Stomach (tissue), 9 donors: ENCODE results near the gene SELENOO. TPM values are rescaled to one million over a fixed set of nuclear protein-coding genes. Genes with fewer than 3 reads are reported as not detected.

Experiments
- DNase-seq, 2 donors: peaks; one replicate each; pipeline versions ENCODE4 v3.0.0 to v3.0.0-alpha.2; 2013 to 2019
- H3K27ac ChIP-seq, 5 donors: fragments of 200-600 bp in 4 of 5; sonication (generic) in 4 of 5; one replicate each; pipeline ENCODE4 v1.5.1; 2013 to 2019; ENCODE audit warnings: mild to moderate bottlenecking in 1 of 5, moderate library complexity in 1 of 5
- H3K27me3 ChIP-seq, 3 donors: fragments of 200-600 bp; sonication (generic); one replicate each; pipeline ENCODE4 v1.5.1; 2017 to 2019; ENCODE audit warnings: mixed run types in 1 of 3
- H3K36me3 ChIP-seq, 4 donors: fragments of 200-600 bp; sonication (generic); 1 replicate in 3 of 4; 2 replicates in 1 of 4; pipeline ENCODE4 v1.5.1; 2016 to 2019
- H3K4me1 ChIP-seq, 4 donors: fragments of 200-600 bp; sonication (generic); one replicate each; pipeline ENCODE4 v1.5.1; 2016 to 2019
- H3K4me3 ChIP-seq, 4 donors: fragments of 200-600 bp; sonication (generic) in 3 of 4; one replicate each; pipeline ENCODE4 v1.5.1; 2016 to 2019; ENCODE audit warnings: mild to moderate bottlenecking in 1 of 4
- H3K9me3 ChIP-seq, 4 donors: fragments of 200-600 bp; sonication (generic); one replicate each; pipeline ENCODE4 v1.5.1; 2016 to 2019
- CTCF ChIP-seq, 7 experiments: fragments of 450-650 bp in 4 of 7; fragments of 200-600 bp in 3 of 7; sonication (generic) in 3 of 7; IDR thresholded peaks; one replicate each; pipeline ENCODE4 v1.5.1; 2016 to 2019; ENCODE audit warnings: antibody characterized with exemption in 7 of 7, control low read depth in 2 of 7, mild to moderate bottlenecking in 1 of 7
- EP300 ChIP-seq: sonication (generic); formaldehyde crosslinking; IDR thresholded peaks from one replicate; pipeline ENCODE4 v1.6.1; 2017; ENCODE audit warnings: antibody characterized with exemption
- POLR2A ChIP-seq, 4 donors: fragments of 450-650 bp; IDR thresholded peaks; one replicate each; pipeline ENCODE4 v1.6.1; 2016; ENCODE audit warnings: antibody characterized with exemption in 4 of 4, control low read depth in 2 of 4, mild to moderate bottlenecking in 1 of 4, moderate library complexity in 1 of 4
- POLR2AphosphoS5 ChIP-seq, 3 donors: sonication (generic); formaldehyde crosslinking; IDR thresholded peaks; one replicate each; pipeline ENCODE4 v1.6.1; 2016; ENCODE audit warnings: antibody characterized with exemption in 3 of 3
- WGBS, 5 donors: extraction: QIAGEN DNeasy Blood & Tissue Kit in 3 of 5; methylation state at CpG; one replicate each; pipeline versions ENCODE4 v1.1.5 to v1.1.7; 2013 to 2018; 5-methylcytosine and 5-hydroxymethylcytosine counted together
- intact Hi-C: fragments of 100-400 bp; cut with DNase I; formaldehyde crosslinking; loops from one replicate; pipeline ENCODE4 v1.15.1; 2023; ENCODE audit warnings: low total_unique reads
- polyA plus RNA-seq, 3 donors: library from polyadenylated mRNA; stranded (reverse); fragments of 200-250 nt; gene quantifications; one replicate each; pipeline ENCODE4 v1.2.3, GENCODE V29; 2013
- total RNA-seq, 5 donors: library from RNA; depleted of rRNA; stranded (reverse); fragments of >200 nt; gene quantifications; one replicate each; pipeline versions ENCODE4 v1.1.0 to v1.2.3, GENCODE V29; 2014 to 2016
- donor health status: healthy with polysubstance abuse.
- donor health status: Bipolar disorder and iron deficiency.
- donor health status: healthy.

Gene SELENOO
- total and polyA plus RNA-seq, 8 donors = 10.1 to 185 (median 35.3) TPM

GRCh38 chr22:50225200-50225969 is 24.6 kb downstream of the SELENOO start:
- DNase-seq = peak in 1 of 2 donors; percentile 61
- Histone ChIP-seq H3K36me3 (peaks cover 78 to 100% (median 100%) of the 10 kb centered on the region in 4 donors), H3K27me3 (no peaks in the 10 kb centered on the region), H3K4me1 (no peaks in the 10 kb centered on the region), H3K27ac (no peak overlapping the region), H3K4me3 (no peak overlapping the region), H3K9me3 (no peaks in the 10 kb centered on the region)
- intact Hi-C loops = no loop called here
- WGBS, 5 donors = 78 to 88% (median 85%) methylated on average over 22 to 24 of the region's 24 CpGs
- TF ChIP-seq POLR2AphosphoS5 (IDR thresholded peaks at IDR 0.05) = no peak
- no peak for TF ChIP-seq EP300
- no peak for TF ChIP-seq CTCF (IDR thresholded peaks at IDR 0.05)
- TF ChIP-seq POLR2A (IDR thresholded peaks at IDR 0.05) = no peak

GRCh38 chr22:50226063-50226874 is 25.5 kb downstream of the SELENOO start:
- Histone ChIP-seq H3K27ac (no peak overlapping the region), H3K9me3 (no peaks in the 10 kb centered on the region), H3K4me3 (no peak overlapping the region), H3K4me1 (no peaks in the 10 kb centered on the region), H3K27me3 (no peaks in the 10 kb centered on the region), H3K36me3 (peaks cover 69 to 97% (median 96%) of the 10 kb centered on the region in 4 donors)
- WGBS, 5 donors = 90 to 93% (median 91%) methylated on average over 21 to 31 of the region's 31 CpGs
- intact Hi-C loops = no loop called here
- DNase-seq = no peak
- TF ChIP-seq CTCF (IDR thresholded peaks at IDR 0.05) = no peak
- no peak for TF ChIP-seq POLR2AphosphoS5 (IDR thresholded peaks at IDR 0.05)
- TF ChIP-seq POLR2A (IDR thresholded peaks at IDR 0.05) = no peak
- no peak for TF ChIP-seq EP300

GRCh38 chr22:50226875-50227165 is 26.0 kb downstream of the SELENOO start:
- H3K4me3 ChIP-seq = no peak overlapping the region
- TF ChIP-seq CTCF (IDR thresholded peaks at IDR 0.05) (no peak), POLR2AphosphoS5 (IDR thresholded peaks at IDR 0.05) (no peak), EP300 (no peak), POLR2A (IDR thresholded peaks at IDR 0.05) (no peak)
- H3K4me1 ChIP-seq = no peaks in the 10 kb centered on the region
- H3K27me3 ChIP-seq = no peaks in the 10 kb centered on the region
- no peak for DNase-seq
- WGBS, 5 donors = 80 to 97% (median 94%) methylated on average over 2 to 18 of the region's 18 CpGs
- peaks cover 64 to 97% (median 95%) of the 10 kb centered on the region in 4 donors for H3K36me3 ChIP-seq
- no peaks in the 10 kb centered on the region for H3K9me3 ChIP-seq
- intact Hi-C loops = no loop called here
- no peak overlapping the region for H3K27ac ChIP-seq

- TF ChIP-seq EP300 = no peak
- TF ChIP-seq CTCF (IDR thresholded peaks at IDR 0.05) = no peak
- no peak for TF ChIP-seq POLR2A (IDR thresholded peaks at IDR 0.05)
- TF ChIP-seq POLR2AphosphoS5 (IDR thresholded peaks at IDR 0.05) = no peak
- no peak for DNase-seq
These were observed 26.9 kb downstream of the SELENOO start for GRCh38 chr22:50227579-50228215.

More at GRCh38 chr22:50227579-50228215, 26.9 kb downstream of the SELENOO start:
- Histone ChIP-seq H3K4me1 (no peaks in the 10 kb centered on the region), H3K4me3 (no peak overlapping the region), H3K9me3 (no peaks in the 10 kb centered on the region), H3K27me3 (no peaks in the 10 kb centered on the region), H3K27ac (no peak overlapping the region), H3K36me3 (peaks cover 60 to 97% (median 95%) of the 10 kb centered on the region in 4 donors)
- intact Hi-C loops = no loop called here
- WGBS, 5 donors = 88 to 94% (median 94%) methylated on average over 12 to 25 of the region's 25 CpGs
